Measurements from ENCODE around the gene TLE4. TPM values are rescaled to one million over a fixed set of nuclear protein-coding genes. Genes with fewer than 3 reads are reported as not detected.
"Not testable (repeated sequence)": the region's sequence is repeated elsewhere in the genome, so short reads cannot be mapped to it uniquely, and the experiment has no call there.

The TLE4 gene
- total and polyA plus RNA-seq, 2 donors (not counting 1 experiment from before 2014, with no cell fraction given): 13.5 to 35.0 TPM

DNA sequence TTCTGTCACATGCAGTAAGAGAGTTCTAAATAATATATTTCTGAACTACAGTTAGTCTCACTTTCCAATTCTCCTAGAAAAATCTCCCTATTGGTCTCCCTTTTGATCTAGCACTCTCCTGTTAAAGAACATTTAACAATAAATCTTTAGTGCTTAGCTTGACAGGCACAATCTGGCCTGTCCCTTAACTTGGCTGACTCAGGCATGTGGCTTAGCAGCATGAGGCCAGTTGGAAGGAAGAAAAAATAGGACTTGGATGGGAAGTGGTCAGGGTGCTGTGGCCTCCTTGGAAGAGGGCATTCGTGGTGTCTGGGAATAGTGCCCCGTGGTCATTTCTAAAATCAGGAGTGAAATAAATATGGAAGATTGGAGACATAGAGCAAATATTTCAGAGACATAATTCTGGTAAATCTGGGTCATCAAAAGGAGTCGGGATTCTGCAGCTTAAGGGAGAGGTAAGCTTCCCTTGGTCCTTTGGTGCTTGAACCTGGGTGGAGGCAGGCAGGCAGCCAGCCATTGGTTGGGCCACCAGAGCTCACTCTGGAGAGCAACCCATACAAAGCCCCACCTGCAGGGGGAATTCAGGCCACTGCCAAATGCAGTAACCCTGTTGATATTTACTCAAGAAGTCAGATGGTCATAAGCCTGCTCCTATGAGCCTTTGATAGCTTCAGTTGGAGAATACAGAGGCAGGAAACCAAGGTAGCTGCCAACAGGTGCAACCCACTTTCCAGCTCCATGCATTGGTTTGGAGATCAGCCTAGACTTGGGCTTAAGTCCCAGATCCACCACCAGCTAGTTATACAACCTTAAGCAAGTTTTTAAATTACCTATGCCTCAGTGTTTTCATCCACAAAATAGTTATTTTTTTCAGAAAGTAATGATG is 28.8 kb upstream of the TLE4 start:
- TF ChIP-seq, protein P1, sequence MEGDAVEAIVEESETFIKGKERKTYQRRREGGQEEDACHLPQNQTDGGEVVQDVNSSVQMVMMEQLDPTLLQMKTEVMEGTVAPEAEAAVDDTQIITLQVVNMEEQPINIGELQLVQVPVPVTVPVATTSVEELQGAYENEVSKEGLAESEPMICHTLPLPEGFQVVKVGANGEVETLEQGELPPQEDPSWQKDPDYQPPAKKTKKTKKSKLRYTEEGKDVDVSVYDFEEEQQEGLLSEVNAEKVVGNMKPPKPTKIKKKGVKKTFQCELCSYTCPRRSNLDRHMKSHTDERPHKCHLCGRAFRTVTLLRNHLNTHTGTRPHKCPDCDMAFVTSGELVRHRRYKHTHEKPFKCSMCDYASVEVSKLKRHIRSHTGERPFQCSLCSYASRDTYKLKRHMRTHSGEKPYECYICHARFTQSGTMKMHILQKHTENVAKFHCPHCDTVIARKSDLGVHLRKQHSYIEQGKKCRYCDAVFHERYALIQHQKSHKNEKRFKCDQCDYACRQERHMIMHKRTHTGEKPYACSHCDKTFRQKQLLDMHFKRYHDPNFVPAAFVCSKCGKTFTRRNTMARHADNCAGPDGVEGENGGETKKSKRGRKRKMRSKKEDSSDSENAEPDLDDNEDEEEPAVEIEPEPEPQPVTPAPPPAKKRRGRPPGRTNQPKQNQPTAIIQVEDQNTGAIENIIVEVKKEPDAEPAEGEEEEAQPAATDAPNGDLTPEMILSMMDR (conservative IDR thresholded peaks at IDR 0.05 in 1 of 2, IDR thresholded peaks at IDR 0.05 in 1 of 2; ENCODE audit: low read depth in 1 of 2, low read length in 2 of 2): no peak
- TF ChIP-seq EZH2 (IDR thresholded peaks at IDR 0.05; ENCODE audit: low read length, missing control alignments): no peak
- H3K9me3 ChIP-seq (ENCODE audit: control insufficient read depth, insufficient read depth, low read depth, low read length): no peaks in the 10 kb centered on the region

DNA sequence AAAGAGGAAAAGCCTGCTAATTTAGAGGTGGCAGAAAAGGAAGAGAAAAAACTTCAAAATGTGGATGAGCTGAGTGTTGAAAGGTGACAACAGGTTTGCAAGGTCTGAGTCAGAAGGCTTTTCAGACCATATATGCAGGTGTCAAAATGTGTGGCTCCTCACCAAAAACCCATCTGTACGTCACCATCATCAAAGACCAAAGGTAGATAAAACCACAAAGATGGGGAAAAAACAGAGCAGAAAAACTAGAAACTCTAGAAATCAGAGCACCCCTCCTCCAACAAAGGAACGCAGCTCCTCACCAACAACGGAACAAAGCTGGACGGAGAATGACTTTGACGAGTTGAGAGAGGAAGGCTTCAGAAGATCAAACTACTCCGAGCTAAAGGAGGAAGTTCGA is 27.4 kb upstream of the TLE4 start:
- not testable (repeated sequence) for H3K4me1 ChIP-seq (ENCODE audit: control insufficient read depth, extremely low read depth, insufficient read depth, low read length); H2AFZ ChIP-seq (ENCODE audit: low read length); H3K4me2 ChIP-seq (ENCODE audit: extremely low read depth, insufficient read depth, low read length); H3K4me3 ChIP-seq (replicated peaks in 1 of 4; ENCODE audit: control extremely low read depth in 1 of 4, insufficient read depth in 1 of 4, low read depth in 3 of 4, low read length in 4 of 4); H3K27ac ChIP-seq (ENCODE audit: insufficient read depth, low read length); H3K79me2 ChIP-seq (ENCODE audit: control insufficient read depth, insufficient read depth, low read length); DNase-seq (ENCODE audit: low read depth in 2 of 2); H3K9ac ChIP-seq (ENCODE audit: insufficient read depth, low read length); H3K27me3 ChIP-seq (ENCODE audit: control insufficient read depth, insufficient read depth, low read length); H3K9me3 ChIP-seq (ENCODE audit: control insufficient read depth, insufficient read depth, low read depth, low read length); H3K36me3 ChIP-seq (ENCODE audit: control insufficient read depth, insufficient read depth, low read length); H4K20me1 ChIP-seq (ENCODE audit: control insufficient read depth, extremely low read depth, insufficient read depth, low read length)

More for the DNA sequence above, 28.8 kb upstream of the TLE4 start:
- H3K27me3 ChIP-seq (ENCODE audit: control insufficient read depth, insufficient read depth, low read length): no peaks in the 10 kb centered on the region
- no peaks in the 10 kb centered on the region for H3K79me2 ChIP-seq (ENCODE audit: control insufficient read depth, insufficient read depth, low read length)
- H3K4me2 ChIP-seq (ENCODE audit: extremely low read depth, insufficient read depth, low read length): no peak overlapping the region
- H3K27ac ChIP-seq (ENCODE audit: insufficient read depth, low read length): no peak overlapping the region
- no peak overlapping the region for H3K4me3 ChIP-seq (replicated peaks in 1 of 4; ENCODE audit: control extremely low read depth in 1 of 4, insufficient read depth in 1 of 4, low read depth in 3 of 4, low read length in 4 of 4)
- H2AFZ ChIP-seq (ENCODE audit: low read length): no peak overlapping the region
- no peaks in the 10 kb centered on the region for H3K36me3 ChIP-seq (ENCODE audit: control insufficient read depth, insufficient read depth, low read length)
- H3K9ac ChIP-seq (ENCODE audit: insufficient read depth, low read length): no peak overlapping the region
- H4K20me1 ChIP-seq (ENCODE audit: control insufficient read depth, extremely low read depth, insufficient read depth, low read length): no peaks in the 10 kb centered on the region
- DNase-seq (ENCODE audit: low read depth in 2 of 2): no peak
- H3K4me1 ChIP-seq (ENCODE audit: control insufficient read depth, extremely low read depth, insufficient read depth, low read length): no peaks in the 10 kb centered on the region

DNA sequence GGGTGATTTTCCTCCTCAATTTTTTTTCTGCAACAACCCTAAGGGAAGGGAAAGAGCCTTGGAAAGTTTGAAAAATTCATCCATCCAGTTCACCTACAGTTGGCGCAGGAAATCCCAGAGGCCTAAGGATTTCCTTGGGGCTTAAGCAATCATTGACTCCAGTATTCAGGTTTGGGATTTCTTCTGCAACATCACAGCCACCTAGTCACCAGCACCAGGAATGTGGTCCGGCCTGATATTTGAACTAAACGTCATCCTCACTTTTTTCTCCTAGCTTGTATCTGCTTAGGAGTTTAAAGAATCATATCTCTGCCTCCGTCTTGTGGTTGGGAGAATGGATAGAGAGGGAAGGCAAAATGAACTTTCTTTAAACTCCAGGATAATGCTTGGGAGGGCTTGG is 20.2 kb upstream of the TLE4 start:
- TF ChIP-seq, protein P1 (conservative IDR thresholded peaks at IDR 0.05 in 1 of 2, IDR thresholded peaks at IDR 0.05 in 1 of 2; ENCODE audit: low read depth in 1 of 2, low read length in 2 of 2): no peak
- TF ChIP-seq EZH2 (IDR thresholded peaks at IDR 0.05; ENCODE audit: low read length, missing control alignments): no peak
- no peaks in the 10 kb centered on the region for H3K9me3 ChIP-seq (ENCODE audit: control insufficient read depth, insufficient read depth, low read depth, low read length)
- no peaks in the 10 kb centered on the region for H4K20me1 ChIP-seq (ENCODE audit: control insufficient read depth, extremely low read depth, insufficient read depth, low read length)
- no peak overlapping the region for H3K9ac ChIP-seq (ENCODE audit: insufficient read depth, low read length)
- H3K4me1 ChIP-seq (ENCODE audit: control insufficient read depth, extremely low read depth, insufficient read depth, low read length): no peaks in the 10 kb centered on the region
- H3K4me3 ChIP-seq (replicated peaks in 1 of 4; ENCODE audit: control extremely low read depth in 1 of 4, insufficient read depth in 1 of 4, low read depth in 3 of 4, low read length in 4 of 4): no peak overlapping the region
- H3K79me2 ChIP-seq (ENCODE audit: control insufficient read depth, insufficient read depth, low read length): no peaks in the 10 kb centered on the region
- no peak overlapping the region for H3K27ac ChIP-seq (ENCODE audit: insufficient read depth, low read length)
- H2AFZ ChIP-seq (ENCODE audit: low read length): no peak overlapping the region
- H3K4me2 ChIP-seq (ENCODE audit: extremely low read depth, insufficient read depth, low read length): no peak overlapping the region
- H3K36me3 ChIP-seq (ENCODE audit: control insufficient read depth, insufficient read depth, low read length): no peaks in the 10 kb centered on the region
- no peaks in the 10 kb centered on the region for H3K27me3 ChIP-seq (ENCODE audit: control insufficient read depth, insufficient read depth, low read length)
- DNase-seq (ENCODE audit: low read depth in 2 of 2): no peak
